Fibroblast of lung (primary cell): ENCODE measurements around the gene TNKS1BP1. TPM values are rescaled to one million over a fixed set of nuclear protein-coding genes. Genes with fewer than 3 reads are reported as not detected.

ENCODE experiments used
- DNase-seq, 2 donors: peaks; one replicate each; pipeline versions ENCODE4 v3.0.0 to v3.0.0-alpha.2; 2010; ENCODE audit warnings: low read depth in 2 of 2
- H2AFZ ChIP-seq: 2 replicates; pipeline ENCODE4 v1.5.1; 2012; ENCODE audit warnings: low read length, control low read depth, inconsistent platforms
- H3K27ac ChIP-seq: 2 replicates; pipeline ENCODE4 v1.5.1; 2011; ENCODE audit warnings: low read length, control low read depth; ENCODE audit not compliant: insufficient read depth
- H3K27me3 ChIP-seq: 2 replicates; pipeline ENCODE4 v1.5.1; 2011; ENCODE audit warnings: mild to moderate bottlenecking, low read length; ENCODE audit not compliant: control insufficient read depth, insufficient read depth
- H3K36me3 ChIP-seq: 2 replicates; pipeline ENCODE4 v1.5.1; 2011; ENCODE audit warnings: low read length; ENCODE audit not compliant: control insufficient read depth, insufficient read depth
- H3K4me1 ChIP-seq: 2 replicates; pipeline ENCODE4 v1.5.1; 2011; ENCODE audit warnings: low read length; ENCODE audit not compliant: control insufficient read depth, insufficient read depth; ENCODE audit errors: extremely low read depth
- H3K4me2 ChIP-seq: 2 replicates; pipeline ENCODE4 v1.5.1; 2011; ENCODE audit warnings: low read length, control low read depth; ENCODE audit not compliant: insufficient read depth; ENCODE audit errors: extremely low read depth
- H3K4me3 ChIP-seq, 4 experiments: fragments of 200-600 bp in 1 of 4; sonication (generic) in 1 of 4; replicated peaks in 1 of 4; 2 replicates each; pipeline ENCODE4 v1.5.1; 2011 to 2016; ENCODE audit warnings: low read length in 4 of 4, low read depth in 3 of 4, mild to moderate bottlenecking in 3 of 4, control low read depth in 2 of 4, inconsistent platforms in 1 of 4, mixed read lengths in 1 of 4; ENCODE audit not compliant: insufficient read depth in 1 of 4; ENCODE audit errors: control extremely low read depth in 1 of 4
- H3K79me2 ChIP-seq: 2 replicates; pipeline ENCODE4 v1.5.1; 2012; ENCODE audit warnings: mild to moderate bottlenecking, low read length, inconsistent platforms; ENCODE audit not compliant: control insufficient read depth, insufficient read depth
- H3K9ac ChIP-seq: 2 replicates; pipeline ENCODE4 v1.5.1; 2011; ENCODE audit warnings: mild to moderate bottlenecking, low read length, control low read depth; ENCODE audit not compliant: insufficient read depth
- H3K9me3 ChIP-seq: 2 replicates; pipeline ENCODE4 v1.5.1; 2012; ENCODE audit warnings: low read depth, low read length; ENCODE audit not compliant: control insufficient read depth, insufficient read depth
- H4K20me1 ChIP-seq: 2 replicates; pipeline ENCODE4 v1.5.1; 2011; ENCODE audit warnings: low read length; ENCODE audit not compliant: control insufficient read depth, insufficient read depth; ENCODE audit errors: extremely low read depth
- CTCF ChIP-seq, 2 donors: IDR thresholded peaks in 1 of 2; conservative IDR thresholded peaks in 1 of 2; 1 replicate in 1 of 2; 2 replicates in 1 of 2; pipeline ENCODE4 v1.5.1; 2011 to 2012; ENCODE audit warnings: low read length in 2 of 2, control low read depth in 1 of 2, inconsistent platforms in 1 of 2, low read depth in 1 of 2, mild to moderate bottlenecking in 1 of 2
- EZH2 ChIP-seq: IDR thresholded peaks from 2 replicates; pipeline ENCODE4 v1.5.1; 2012; ENCODE audit warnings: low read length, control low read depth, mild to moderate bottlenecking; ENCODE audit errors: missing control alignments
- polyA plus RNA-seq, 2 donors: library from polyadenylated mRNA; depleted of rRNA in 1 of 2; stranded (reverse) in 1 of 2; unstranded in 1 of 2; fragments of >200 nt; gene quantifications; 2 replicates each; pipeline ENCODE4 v1.2.1, GENCODE V29; 2011 to 2012; ENCODE audit warnings: missing spikeins in 1 of 2
- total RNA-seq: library from RNA; depleted of rRNA; stranded (reverse); fragments of >200 nt; gene quantifications from 2 replicates; pipeline ENCODE4 v1.2.1, GENCODE V29; 2014

TNKS1BP1 gene
- total and polyA plus RNA-seq, 2 donors (not counting 1 experiment from before 2014, with no cell fraction given): 70.2 to 111 TPM

- no peaks in the 10 kb centered on the region for H3K9me3 ChIP-seq
- no peak overlapping the region for H3K9ac ChIP-seq
- peak overlapping the region; percentile 65 for H3K27ac ChIP-seq
- H2AFZ ChIP-seq: no peak overlapping the region
- H3K4me2 ChIP-seq: no peak overlapping the region
- TF ChIP-seq CTCF (conservative IDR thresholded peaks at IDR 0.05 in 1 of 2, IDR thresholded peaks at IDR 0.05 in 1 of 2; ENCODE audit: low read depth in 1 of 2, low read length in 2 of 2) (no peak), EZH2 (no peak)
- H3K4me1 ChIP-seq: peaks cover 16% of the 10 kb centered on the region
- DNase-seq: peak in 1 of 2 donors; percentile 80
- no peaks in the 10 kb centered on the region for H3K27me3 ChIP-seq
- H4K20me1 ChIP-seq: no peaks in the 10 kb centered on the region
- no peaks in the 10 kb centered on the region for H3K79me2 ChIP-seq
- no peaks in the 10 kb centered on the region for H3K36me3 ChIP-seq
- no peak overlapping the region for H3K4me3 ChIP-seq
These were observed 45.6 kb downstream of the TNKS1BP1 start for GRCh38 chr11:57279116-57279515.

GRCh38 chr11:57278721-57279095, 46.0 kb downstream of the TNKS1BP1 start:
- DNase-seq: no peak
- H4K20me1 ChIP-seq: no peaks in the 10 kb centered on the region
- H3K27ac ChIP-seq: peak overlapping the region; percentile 65
- H3K27me3 ChIP-seq: no peaks in the 10 kb centered on the region
- peaks cover 16% of the 10 kb centered on the region for H3K4me1 ChIP-seq
- no peaks in the 10 kb centered on the region for H3K36me3 ChIP-seq
- H3K79me2 ChIP-seq: no peaks in the 10 kb centered on the region
- TF ChIP-seq CTCF (conservative IDR thresholded peaks at IDR 0.05 in 1 of 2, IDR thresholded peaks at IDR 0.05 in 1 of 2; ENCODE audit: low read depth in 1 of 2, low read length in 2 of 2): no peak
- TF ChIP-seq EZH2: no peak
- H2AFZ ChIP-seq: no peak overlapping the region
- no peak overlapping the region for H3K9ac ChIP-seq
- no peak overlapping the region for H3K4me3 ChIP-seq
- H3K4me2 ChIP-seq: no peak overlapping the region
- H3K9me3 ChIP-seq: no peaks in the 10 kb centered on the region

DNA sequence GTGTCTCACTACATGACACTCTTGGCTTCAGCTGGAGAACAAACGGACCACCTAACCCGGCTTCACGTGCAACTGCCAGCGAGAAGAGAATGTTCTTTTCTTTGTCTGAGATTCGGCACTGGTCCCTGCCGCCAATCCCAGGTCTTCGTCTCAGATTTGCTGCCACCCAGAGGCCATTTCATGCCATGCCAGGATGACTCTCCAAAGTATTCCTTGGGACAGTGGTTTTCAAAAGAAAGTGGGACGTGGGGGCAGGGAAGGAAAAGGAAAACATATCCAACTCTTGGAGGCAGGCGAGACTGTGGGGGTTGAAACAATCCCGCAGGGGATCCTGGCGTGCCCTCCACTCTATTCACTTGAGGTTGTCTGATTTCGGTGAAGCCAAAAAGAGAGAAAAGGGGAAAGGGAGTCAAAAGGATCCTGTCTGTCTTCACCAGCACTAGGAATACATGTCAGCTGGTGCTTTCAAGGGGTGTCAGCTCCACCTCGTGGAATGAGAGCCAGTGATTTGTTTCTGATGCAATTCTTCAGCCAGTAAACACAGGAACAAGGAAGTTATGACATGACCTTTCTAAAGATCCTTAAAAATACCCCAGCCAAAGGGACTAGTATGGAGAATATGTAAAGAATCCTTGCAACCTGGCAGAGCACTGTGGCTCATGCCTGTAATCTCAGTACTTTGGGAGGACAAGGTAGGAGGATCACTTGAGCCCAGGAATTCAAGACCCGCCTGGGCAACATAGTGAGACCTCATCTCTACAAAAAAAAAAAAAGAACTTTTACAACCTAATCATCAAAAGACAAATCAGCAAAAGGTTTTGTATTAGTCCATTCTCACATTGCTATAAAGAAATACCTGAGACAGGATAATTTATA, 46.7 kb downstream of the TNKS1BP1 start:
- peak overlapping the region; percentile 48 for H3K9ac ChIP-seq
- peak overlapping the region; percentile 67 for H3K4me2 ChIP-seq
- peak overlapping the region in 1 of 4 experiments; percentile 36 for H3K4me3 ChIP-seq
- H2AFZ ChIP-seq: peak overlapping the region; percentile 93
- H3K27ac ChIP-seq: peak overlapping the region; percentile 64
- TF ChIP-seq EZH2 (no peak), CTCF (conservative IDR thresholded peaks at IDR 0.05 in 1 of 2, IDR thresholded peaks at IDR 0.05 in 1 of 2; ENCODE audit: low read depth in 1 of 2, low read length in 2 of 2) (peak; percentile 80 to 93)
- H3K79me2 ChIP-seq: no peaks in the 10 kb centered on the region
- no peaks in the 10 kb centered on the region for H3K27me3 ChIP-seq
- H3K9me3 ChIP-seq: no peaks in the 10 kb centered on the region
- H3K4me1 ChIP-seq: peaks cover 16% of the 10 kb centered on the region
- no peaks in the 10 kb centered on the region for H4K20me1 ChIP-seq
- DNase-seq: peak; percentile 60 to 86
- H3K36me3 ChIP-seq: no peaks in the 10 kb centered on the region
